HepG2 (cell line): ENCODE results near the gene CLTA. TPM values are rescaled to one million over a fixed set of nuclear protein-coding genes. Genes with fewer than 3 reads are reported as not detected.

Source experiments
- ATAC-seq: fragments of 200-7000 bp; cut with Tn5 transposase; 3 replicates; pipeline ENCODE4 v1.9.1; 2020; ENCODE audit warnings: mild to moderate bottlenecking, moderate library complexity
- BruUV-seq: library from RNA; stranded (reverse); fragments of 400-500 nt; replicated peaks from 2 replicates; lab custom pipeline; 2021; lab: Mats Ljungman, UMichigan
- CTCF ChIA-PET: fragments of 300-600 bp; formaldehyde crosslinking; extraction: SDS; loops from one replicate; lab custom pipeline; 2021; ENCODE audit warnings: low total read pairs, inconsistent platforms, low intra/inter-chr PET ratio; lab: Yijun Ruan, JAX
- POLR2A ChIA-PET: fragments of 350-600 bp; sonication (Branson Sonifier 250); formaldehyde crosslinking; loops from one replicate; lab custom pipeline; 2020; ENCODE audit warnings: antibody characterized with exemption, inconsistent platforms; lab: Yijun Ruan, JAX
- DNase-seq: peaks from one replicate; pipeline ENCODE4 v3.0.0-alpha.2; 2015; ENCODE audit warnings: low spot score
- FAIRE-seq: peaks from 3 replicates; lab custom pipeline; 2011; peaks lifted over from hg19 to GRCh38; lab: Jason Lieb, UNC
- H2AFZ ChIP-seq: one replicate; pipeline ENCODE4 v1.6.1; 2011; ENCODE audit warnings: low read length, inconsistent platforms
- H3K27ac ChIP-seq: fragments of 300-600 bp; 3 replicates; pipeline ENCODE4 v1.8.0; 2011; ENCODE audit warnings: mixed run types, mild to moderate bottlenecking, mixed read lengths, low read length, inconsistent platforms; ENCODE audit not compliant: insufficient read depth; ENCODE audit errors: extremely low read length
- H3K27me3 ChIP-seq, 2 experiments: fragments of 200-600 bp in 1 of 2; 2 replicates in 1 of 2; 3 replicates in 1 of 2; pipeline versions ENCODE4 v1.6.0 to v1.8.0; 2011; ENCODE audit warnings: low read length in 2 of 2, mild to moderate bottlenecking in 2 of 2, moderate library complexity in 2 of 2, inconsistent platforms in 1 of 2; ENCODE audit not compliant: insufficient read depth in 2 of 2, control insufficient read depth in 1 of 2
- H3K36me3 ChIP-seq, 2 experiments: fragments of 200-600 bp in 1 of 2; replicated peaks in 1 of 2; 2 replicates in 1 of 2; 3 replicates in 1 of 2; pipeline versions ENCODE4 v1.5.1 to v1.8.0; 2011; ENCODE audit warnings: low read length in 2 of 2, inconsistent platforms in 1 of 2; ENCODE audit not compliant: insufficient read depth in 2 of 2, control insufficient read depth in 1 of 2
- H3K4me1 ChIP-seq: 2 replicates; pipeline ENCODE4 v1.5.1; 2012; ENCODE audit warnings: low read length, inconsistent platforms; ENCODE audit not compliant: insufficient read depth
- H3K4me2 ChIP-seq: 2 replicates; pipeline ENCODE4 v1.6.0; 2011; ENCODE audit warnings: low read depth, low read length, inconsistent platforms
- H3K4me3 ChIP-seq, 3 experiments: fragments of 200-600 bp in 1 of 3; sonication (generic), shearing (Covaris generic) in 1 of 3; replicated peaks in 1 of 3; 2 replicates each; pipeline ENCODE4 v1.5.1; 2011 to 2016; ENCODE audit warnings: low read length in 3 of 3, inconsistent platforms in 2 of 3, low read depth in 2 of 3, mild to moderate bottlenecking in 2 of 3, control low read depth in 1 of 3, mixed read lengths in 1 of 3; ENCODE audit not compliant: insufficient read depth in 1 of 3
- H3K79me2 ChIP-seq: one replicate; pipeline ENCODE4 v1.6.1; 2011; ENCODE audit warnings: low read length, inconsistent platforms; ENCODE audit not compliant: insufficient read depth
- H3K9ac ChIP-seq: 2 replicates; pipeline ENCODE4 v1.6.0; 2011; ENCODE audit warnings: mild to moderate bottlenecking, low read depth, low read length, inconsistent platforms; ENCODE audit not compliant: insufficient read depth
- H3K9me3 ChIP-seq: 2 replicates; pipeline ENCODE4 v1.5.1; 2012; ENCODE audit warnings: mild to moderate bottlenecking, low read length
- H4K20me1 ChIP-seq: 2 replicates; pipeline ENCODE4 v1.6.0; 2011; ENCODE audit warnings: inconsistent platforms, mild to moderate bottlenecking, low read length, moderate library complexity; ENCODE audit not compliant: insufficient read depth
- ELF1 ChIP-seq: sonication (generic); formaldehyde crosslinking; IDR thresholded peaks from 2 replicates; pipeline ENCODE4 v1.4.0; 2020; ENCODE audit warnings: missing genetic modification reagents
- ETV5 ChIP-seq: IDR thresholded peaks from 2 replicates; pipeline ENCODE4 v1.6.1; 2018; ENCODE audit warnings: missing biosample characterization, missing genetic modification reagents, inconsistent platforms, borderline replicate concordance
- GABPA ChIP-seq, 2 experiments: IDR thresholded peaks; 2 replicates each; pipeline ENCODE4 v1.6.1; 2011 to 2016; ENCODE audit warnings: low read depth in 2 of 2, low read length in 1 of 2, missing biosample characterization in 1 of 2, missing genetic modification characterization in 1 of 2
- GABPB1 ChIP-seq: IDR thresholded peaks from 2 replicates; pipeline ENCODE4 v1.6.1; 2016; ENCODE audit warnings: mild to moderate bottlenecking, missing genetic modification reagents, moderate library complexity, missing compliant biosample characterization
- KAT8 ChIP-seq: IDR thresholded peaks from 2 replicates; pipeline ENCODE4 v1.6.1; 2016; ENCODE audit warnings: missing genetic modification reagents, missing compliant biosample characterization
- PATZ1 ChIP-seq: sonication (generic); formaldehyde crosslinking; IDR thresholded peaks from 2 replicates; pipeline ENCODE4 v1.4.0; 2020; ENCODE audit warnings: missing genetic modification reagents
- TARDBP ChIP-seq: sonication (generic); formaldehyde crosslinking; IDR thresholded peaks from 2 replicates; pipeline ENCODE4 v1.8.0; 2022; ENCODE audit warnings: mild to moderate bottlenecking, missing genetic modification reagents
- ZBTB26 ChIP-seq: IDR thresholded peaks from 2 replicates; pipeline ENCODE4 v1.6.1; 2016; ENCODE audit warnings: missing compliant biosample characterization, missing genetic modification reagents, borderline replicate concordance
- ZNF558 ChIP-seq: sonication (generic); formaldehyde crosslinking; IDR thresholded peaks from 2 replicates; pipeline ENCODE4 v1.9.0; 2022; ENCODE audit warnings: mild to moderate bottlenecking, missing genetic modification reagents, borderline replicate concordance
- ZNF615 ChIP-seq: sonication (generic); formaldehyde crosslinking; IDR thresholded peaks from 2 replicates; pipeline ENCODE4 v1.5.0; 2020; ENCODE audit warnings: mild to moderate bottlenecking, missing genetic modification reagents, borderline replicate concordance
- ZNF687 ChIP-seq: sonication (generic); formaldehyde crosslinking; IDR thresholded peaks from 2 replicates; pipeline ENCODE4 v1.5.1; 2020; ENCODE audit warnings: mild to moderate bottlenecking, missing genetic modification reagents, moderate library complexity
- WGBS: methylation state at CpG from one replicate; pipeline ENCODE4 v1.1.6; 2017; ENCODE audit warnings: low lambda C conversion rate; 5-methylcytosine and 5-hydroxymethylcytosine counted together
- in situ Hi-C: cut with HindIII; loops from 2 replicates; pipeline ENCODE4 v1.10.0; 2017; ENCODE audit warnings: low pct_unique_long_range_greater_than_20kb; ENCODE audit not compliant: extremely low pct_ligation_motif_present
- intact Hi-C: fragments of 100-400 bp; cut with micrococcal nuclease; formaldehyde crosslinking; loops from one replicate; pipeline ENCODE4 v1.10.0; 2022; ENCODE audit not compliant: unreplicated experiment
- polyA plus RNA-seq, 8 experiments: library from polyadenylated mRNA; depleted of rRNA in 3 of 8; stranded (reverse) in 7 of 8; unstranded in 1 of 8; fragments of >200 nt; fragmentation: Illumina TruSeq in 4 of 8; extraction: Trizol in 4 of 8; gene quantifications; 2 replicates each; pipeline versions ENCODE4 v1.2.1 to v1.2.3, GENCODE V29; 2011 to 2016; ENCODE audit warnings: low read depth in 4 of 8, missing spikeins in 1 of 8, mixed read lengths in 1 of 8; ENCODE audit not compliant: insufficient read depth in 1 of 8
- total RNA-seq, 5 experiments: library from RNA; depleted of rRNA; stranded (reverse); fragments of >200 nt; fragmentation: Illumina TruSeq; extraction: Trizol; gene quantifications; 2 replicates each; pipeline ENCODE4 v1.2.3, GENCODE V29; 2016; ENCODE audit warnings: low read depth in 1 of 5

Gene CLTA
- total and polyA plus RNA-seq, 2 of the 13 experiments (the other 11 are each of a cell fraction or from before 2014, with no cell fraction given), result 143 to 222 TPM

- Histone ChIP-seq H3K4me3 (peak overlapping the region in 1 of 3 experiments; percentile 36; a peak in 3 of 6 replicates), H3K4me1 (peaks cover 31% of the 10 kb centered on the region), H3K4me2 (peak overlapping the region; percentile 66), H3K9ac (peak overlapping the region; percentile 23; the same call in 1 of the 2 replicates), H3K9me3 (no peaks in the 10 kb centered on the region), H2AFZ (no peak overlapping the region), H3K27me3 (peaks cover 3 to 5% of the 10 kb centered on the region in 2 experiments; a peak in 2 of 5 replicates), H4K20me1 (no peaks in the 10 kb centered on the region), H3K27ac (no peak overlapping the region), H3K79me2 (no peaks in the 10 kb centered on the region), H3K36me3 (no peaks in the 10 kb centered on the region)
- no peak for FAIRE-seq
- CTCF ChIA-PET, result no interaction called here
- intact Hi-C loops (no loop called here), in situ Hi-C loops (no loop called here)
- 35% methylated on average over 12 of the region's 14 CpGs for WGBS
- DNase-seq, result no peak
- ATAC-seq, result peak; percentile 17
- no TSS peak for BruUV-seq
- POLR2A ChIA-PET, result interaction anchor here (1.0 to 1.3 kb wide), 2 partner anchors 12 to 39 kb away, joined by 3 to 6 read pairs; partner anchors contain the start of gene CLTA
- TF ChIP-seq ELF1 (CRISPR knock-in tag), result peak; percentile 52
- no peak for TF ChIP-seq TARDBP
- TF ChIP-seq ZNF615 (CRISPR knock-in tag), result no peak
- TF ChIP-seq KAT8, result no peak
- TF ChIP-seq PATZ1, result no peak
- peak; percentile 53 for TF ChIP-seq GABPB1 (CRISPR knock-in tag)
- peak; percentile 88 for TF ChIP-seq ZBTB26 (CRISPR knock-in tag)
- peak; percentile 35 for TF ChIP-seq ZNF687 (CRISPR knock-in tag)
- peak; percentile 46 for TF ChIP-seq GABPA (IDR thresholded peaks at IDR 0.05; ENCODE audit: low read depth, low read length)
- peak; percentile 79 for TF ChIP-seq GABPA (CRISPR knock-in tag; IDR thresholded peaks at IDR 0.05; ENCODE audit: low read depth)
- peak; percentile 27; the same call in 1 of the 2 replicates for TF ChIP-seq ETV5 (CRISPR knock-in tag)
- no peak for TF ChIP-seq ZNF558 (CRISPR knock-in tag)
Measured at GRCh38 chr9:36151316-36152210, 39.2 kb upstream of the CLTA start.
